ENCODE measurements around the gene PLD5.

- TF ChIP-seq CTCF (IDR thresholded peaks at IDR 0.05) (no peak), POLR2A (IDR thresholded peaks at IDR 0.05) (no peak)
Measured at GRCh38 chr1:242206994-242207393, 317.5 kb downstream of the PLD5 start.

Data from body of pancreas (tissue), 4 donors.